Uterus (tissue), 2 donors: ENCODE measurements around the gene ZNF287.

Source experiments
- POLR2A ChIP-seq, 2 donors: fragments of 450-650 bp; IDR thresholded peaks; one replicate each; pipeline ENCODE4 v1.6.1; 2016; ENCODE audit warnings: antibody characterized with exemption in 2 of 2, mild to moderate bottlenecking in 1 of 2, moderate library complexity in 1 of 2
- TF ChIP-seq, protein P1 (sequence below), 4 experiments: fragments of 200-600 bp in 2 of 4; fragments of 450-650 bp in 2 of 4; sonication (generic) in 2 of 4; IDR thresholded peaks; one replicate each; pipeline ENCODE4 v1.5.1; 2016 to 2019; ENCODE audit warnings: antibody characterized with exemption in 4 of 4, mild to moderate bottlenecking in 2 of 4, moderate library complexity in 1 of 4

DNA sequence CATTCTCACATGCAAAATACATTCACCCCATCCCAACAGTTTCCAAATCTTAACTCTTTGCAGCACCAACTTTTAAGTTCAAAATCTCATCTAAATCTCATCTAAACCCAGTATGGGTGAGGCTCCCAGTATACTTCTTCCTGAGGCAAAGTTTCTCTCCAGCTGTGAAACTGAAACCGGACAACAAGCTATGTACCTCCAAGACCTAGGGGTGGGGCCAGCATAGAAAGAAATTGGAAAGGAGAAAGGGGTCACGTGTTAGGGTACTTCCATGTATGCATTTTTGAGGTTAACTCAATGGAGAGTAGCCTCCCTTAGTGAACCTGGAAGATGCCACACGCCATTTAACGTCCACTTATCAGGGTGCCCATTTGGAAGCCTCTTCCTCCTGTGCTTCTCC, 53.1 kb downstream of the ZNF287 start:
- TF ChIP-seq, protein P1, sequence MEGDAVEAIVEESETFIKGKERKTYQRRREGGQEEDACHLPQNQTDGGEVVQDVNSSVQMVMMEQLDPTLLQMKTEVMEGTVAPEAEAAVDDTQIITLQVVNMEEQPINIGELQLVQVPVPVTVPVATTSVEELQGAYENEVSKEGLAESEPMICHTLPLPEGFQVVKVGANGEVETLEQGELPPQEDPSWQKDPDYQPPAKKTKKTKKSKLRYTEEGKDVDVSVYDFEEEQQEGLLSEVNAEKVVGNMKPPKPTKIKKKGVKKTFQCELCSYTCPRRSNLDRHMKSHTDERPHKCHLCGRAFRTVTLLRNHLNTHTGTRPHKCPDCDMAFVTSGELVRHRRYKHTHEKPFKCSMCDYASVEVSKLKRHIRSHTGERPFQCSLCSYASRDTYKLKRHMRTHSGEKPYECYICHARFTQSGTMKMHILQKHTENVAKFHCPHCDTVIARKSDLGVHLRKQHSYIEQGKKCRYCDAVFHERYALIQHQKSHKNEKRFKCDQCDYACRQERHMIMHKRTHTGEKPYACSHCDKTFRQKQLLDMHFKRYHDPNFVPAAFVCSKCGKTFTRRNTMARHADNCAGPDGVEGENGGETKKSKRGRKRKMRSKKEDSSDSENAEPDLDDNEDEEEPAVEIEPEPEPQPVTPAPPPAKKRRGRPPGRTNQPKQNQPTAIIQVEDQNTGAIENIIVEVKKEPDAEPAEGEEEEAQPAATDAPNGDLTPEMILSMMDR (IDR thresholded peaks at IDR 0.05), result no peak
- no peak for TF ChIP-seq POLR2A (IDR thresholded peaks at IDR 0.05)
